ENCODE results near the gene ARHGEF7. TPM values are rescaled to one million over a fixed set of nuclear protein-coding genes. Genes with fewer than 3 reads are reported as not detected.

The ARHGEF7 gene
- total RNA-seq, 1 donor from 2014 or later: 227 TPM

- H3K27me3 Mint-ChIP-seq (ENCODE audit: unreplicated experiment): peaks cover 6% of the 10 kb centered on the region
- H3K36me3 Mint-ChIP-seq (ENCODE audit: unreplicated experiment): peaks cover 41% of the 10 kb centered on the region
- peaks cover 12% of the 10 kb centered on the region for H3K9me3 Mint-ChIP-seq (ENCODE audit: unreplicated experiment)
- no peak for DNase-seq
- no peak for TF ChIP-seq CTCF (IDR thresholded peaks at IDR 0.05; ENCODE audit: partially characterized antibody, unreplicated experiment)
- no peaks in the 10 kb centered on the region for H3K4me1 Mint-ChIP-seq (ENCODE audit: low read depth, unreplicated experiment)
- H3K27ac Mint-ChIP-seq (ENCODE audit: unreplicated experiment): peak overlapping the region; percentile 77
- H3K4me3 Mint-ChIP-seq (ENCODE audit: unreplicated experiment): no peak overlapping the region
Observed at GRCh38 chr13:111304603-111305289, 189.6 kb downstream of the ARHGEF7 start.

- H3K4me3 Mint-ChIP-seq (ENCODE audit: unreplicated experiment): no peak overlapping the region
- H3K27me3 Mint-ChIP-seq (ENCODE audit: unreplicated experiment): peaks cover 4% of the 10 kb centered on the region
- peaks cover 19% of the 10 kb centered on the region for H3K9me3 Mint-ChIP-seq (ENCODE audit: unreplicated experiment)
- DNase-seq: no peak
- H3K27ac Mint-ChIP-seq (ENCODE audit: unreplicated experiment): no peak overlapping the region
- no peaks in the 10 kb centered on the region for H3K4me1 Mint-ChIP-seq (ENCODE audit: low read depth, unreplicated experiment)
- peaks cover 46% of the 10 kb centered on the region for H3K36me3 Mint-ChIP-seq (ENCODE audit: unreplicated experiment)
- TF ChIP-seq CTCF (IDR thresholded peaks at IDR 0.05; ENCODE audit: partially characterized antibody, unreplicated experiment): no peak
Observed at GRCh38 chr13:111312944-111313590, 198.0 kb downstream of the ARHGEF7 start.

GRCh38 chr13:111313911-111314425 lies 198.9 kb downstream of the ARHGEF7 start:
- Mint-ChIP-seq H3K4me1 (ENCODE audit: low read depth, unreplicated experiment) (no peaks in the 10 kb centered on the region), H3K36me3 (ENCODE audit: unreplicated experiment) (peaks cover 37% of the 10 kb centered on the region), H3K9me3 (ENCODE audit: unreplicated experiment) (peaks cover 21% of the 10 kb centered on the region), H3K4me3 (ENCODE audit: unreplicated experiment) (no peak overlapping the region), H3K27me3 (ENCODE audit: unreplicated experiment) (peaks cover 8% of the 10 kb centered on the region), H3K27ac (ENCODE audit: unreplicated experiment) (peak overlapping the region; percentile 48)
- no peak for DNase-seq
- TF ChIP-seq CTCF (IDR thresholded peaks at IDR 0.05; ENCODE audit: partially characterized antibody, unreplicated experiment): no peak

DNA sequence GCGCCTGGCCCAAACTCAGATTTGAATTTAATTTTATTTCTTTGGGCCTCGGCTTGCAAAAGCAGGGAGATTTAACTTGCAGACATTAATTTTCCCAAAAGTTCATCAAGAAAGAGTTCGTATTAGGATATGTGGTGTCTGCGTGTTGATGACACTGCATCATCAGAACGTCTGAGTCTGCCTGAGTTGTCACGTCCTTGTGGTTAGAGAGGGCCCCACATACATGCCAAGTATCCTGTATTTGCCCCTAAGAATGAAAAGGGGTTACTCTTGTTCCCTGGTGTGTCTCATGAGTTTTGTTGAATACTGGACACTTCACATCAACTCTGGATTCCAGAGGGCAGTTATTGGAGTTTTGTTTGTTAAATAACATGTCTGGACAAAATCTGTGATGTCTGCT lies 199.7 kb downstream of the ARHGEF7 start:
- Mint-ChIP-seq H3K4me1 (ENCODE audit: low read depth, unreplicated experiment) (no peaks in the 10 kb centered on the region), H3K27me3 (ENCODE audit: unreplicated experiment) (peaks cover 8% of the 10 kb centered on the region), H3K9me3 (ENCODE audit: unreplicated experiment) (peaks cover 19% of the 10 kb centered on the region), H3K27ac (ENCODE audit: unreplicated experiment) (no peak overlapping the region), H3K4me3 (ENCODE audit: unreplicated experiment) (no peak overlapping the region), H3K36me3 (ENCODE audit: unreplicated experiment) (peaks cover 29% of the 10 kb centered on the region)
- no peak for TF ChIP-seq CTCF (IDR thresholded peaks at IDR 0.05; ENCODE audit: partially characterized antibody, unreplicated experiment)
- DNase-seq: no peak
